Stomach smooth muscle (tissue), 2 donors: ENCODE measurements around the gene GNMT.
A peak's percentile ranks its signal among the peaks of the same experiment; 100 is the strongest.

ENCODE experiments used
- H3K27ac ChIP-seq: one replicate; pipeline ENCODE4 v1.7.0; 2013; ENCODE audit warnings: mild to moderate bottlenecking, low read length, inconsistent platforms
- H3K27me3 ChIP-seq, 2 donors: one replicate each; pipeline ENCODE4 v1.7.0; 2013; ENCODE audit warnings: low read length in 2 of 2; ENCODE audit not compliant: insufficient read depth in 2 of 2, control insufficient read depth in 1 of 2
- H3K36me3 ChIP-seq, 2 donors: one replicate each; pipeline ENCODE4 v1.7.0; 2013; ENCODE audit warnings: low read length in 2 of 2; ENCODE audit not compliant: control insufficient read depth in 2 of 2, insufficient read depth in 2 of 2
- H3K4me1 ChIP-seq: one replicate; pipeline ENCODE4 v1.7.0; 2013; ENCODE audit warnings: low read length; ENCODE audit not compliant: control insufficient read depth, insufficient read depth
- H3K4me3 ChIP-seq, 2 donors: one replicate each; pipeline ENCODE4 v1.7.0; 2013; ENCODE audit warnings: low read length in 2 of 2
- H3K9ac ChIP-seq, 2 donors: one replicate each; pipeline ENCODE4 v1.7.0; 2013; ENCODE audit warnings: low read length in 2 of 2, mild to moderate bottlenecking in 1 of 2
- H3K9me3 ChIP-seq, 2 donors: one replicate each; pipeline ENCODE4 v1.7.0; 2013; ENCODE audit warnings: low read length in 2 of 2; ENCODE audit not compliant: control insufficient read depth in 2 of 2
- donor health status: healthy.
- donor health status: Pancreatic carcinoma.

The GNMT gene

DNA sequence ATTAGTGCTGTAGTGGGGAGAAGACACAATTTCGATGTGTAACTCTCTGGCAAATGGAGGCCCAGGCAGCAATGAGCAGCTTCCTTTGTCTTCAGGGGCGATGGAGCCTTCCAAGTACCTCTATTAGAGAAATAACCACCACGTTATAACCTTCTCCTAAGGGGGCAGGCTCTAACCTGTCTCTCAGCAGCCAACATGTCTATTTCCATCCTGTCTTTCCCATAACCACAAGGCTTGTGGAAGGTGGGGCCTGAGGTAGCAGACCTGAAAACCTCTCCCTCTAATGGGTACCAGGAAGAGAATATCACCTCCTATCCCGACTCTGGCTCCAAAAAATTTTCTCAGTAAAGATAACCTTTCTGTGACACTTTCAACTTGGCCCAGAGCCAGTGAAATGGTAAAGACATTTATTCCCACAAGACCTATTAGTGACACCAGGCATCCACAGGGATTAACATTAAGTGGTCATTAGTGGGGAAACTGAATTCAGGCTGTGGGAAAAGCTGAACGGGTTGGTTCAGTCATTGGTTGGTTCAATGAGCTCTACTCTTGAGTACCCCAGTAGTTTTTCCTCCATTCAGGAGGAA lies 14.5 kb downstream of the GNMT start:
- Histone ChIP-seq H3K36me3 (peaks cover 0 to 9% of the 10 kb centered on the region in 2 donors), H3K27ac (no peak overlapping the region), H3K4me1 (peaks cover 21% of the 10 kb centered on the region), H3K27me3 (no peaks in the 10 kb centered on the region), H3K9ac (no peak overlapping the region), H3K9me3 (no peaks in the 10 kb centered on the region), H3K4me3 (no peak overlapping the region)

DNA sequence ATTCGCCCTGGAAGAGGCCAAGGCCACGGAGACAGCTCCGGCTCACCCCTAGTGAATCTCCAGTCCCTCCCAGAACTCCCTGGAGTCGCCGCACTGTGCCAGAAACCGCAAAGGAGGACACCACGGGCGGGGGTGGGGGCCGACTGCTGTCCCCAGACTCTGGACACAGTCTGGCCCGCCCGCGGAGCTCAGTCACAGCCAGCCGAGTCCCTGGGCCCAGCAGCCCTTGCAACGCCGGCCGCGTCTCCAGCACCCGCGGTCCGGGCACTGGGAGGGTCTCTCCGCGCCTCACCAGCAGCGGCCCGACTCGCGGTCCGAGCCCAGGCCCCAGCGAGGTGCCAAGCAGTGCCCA lies 17.9 kb downstream of the GNMT start:
- Histone ChIP-seq H3K9me3 (no peaks in the 10 kb centered on the region), H3K27me3 (no peaks in the 10 kb centered on the region)

DNA sequence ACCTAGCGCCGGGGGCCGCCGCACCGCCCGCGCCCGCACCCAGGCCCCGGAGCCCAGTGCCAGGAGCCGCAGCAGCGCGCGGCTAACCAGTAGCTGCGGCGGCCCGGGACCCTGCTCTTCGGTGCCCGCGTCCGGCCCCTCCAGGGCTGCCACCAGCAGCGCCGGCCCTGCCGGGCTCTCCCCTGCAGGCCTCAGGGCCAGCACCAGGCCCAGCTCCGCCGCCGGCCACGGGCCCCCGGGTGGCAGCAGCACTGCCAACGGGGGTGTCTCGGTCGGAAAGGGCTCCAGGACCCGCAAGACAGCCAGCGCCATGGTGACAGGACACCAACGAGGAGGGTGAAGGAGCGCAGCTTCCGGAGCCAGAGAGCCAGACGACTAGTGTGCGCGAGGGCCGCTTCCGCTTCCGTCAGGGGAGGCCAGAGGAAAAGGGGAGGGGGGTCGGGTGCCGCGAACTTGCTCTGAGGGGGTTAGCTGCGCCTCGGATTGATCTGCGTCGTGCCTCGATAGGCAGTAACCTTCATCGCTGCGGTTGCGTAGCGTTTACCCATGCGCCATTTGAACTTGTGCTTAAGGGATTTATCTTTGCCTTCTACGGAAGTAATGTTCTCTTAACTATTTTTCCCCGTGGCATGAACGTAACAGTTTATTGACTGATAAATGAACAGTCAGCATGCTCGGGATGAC lies 18.4 kb downstream of the GNMT start, which contains the start of gene PEX6:
PEX6 (minus strand) TSS at position 343 of the 684 bp plus-strand sequence; CDS start at position 312, 31 bp downstream.
- Histone ChIP-seq H3K27ac (peak within 1 kb of the TSS; percentile 80), H3K4me1 (peaks cover 27% of the 10 kb centered on the region)

More for the DNA sequence above, 17.9 kb downstream of the GNMT start:
- Histone ChIP-seq H3K4me1 (peaks cover 22% of the 10 kb centered on the region), H3K36me3 (peaks cover 0 to 9% of the 10 kb centered on the region in 2 donors), H3K27ac (peak overlapping the region; percentile 80), H3K4me3 (peak overlapping the region; percentile 81 to 92), H3K9ac (peak overlapping the region; percentile 85 to 87)

DNA sequence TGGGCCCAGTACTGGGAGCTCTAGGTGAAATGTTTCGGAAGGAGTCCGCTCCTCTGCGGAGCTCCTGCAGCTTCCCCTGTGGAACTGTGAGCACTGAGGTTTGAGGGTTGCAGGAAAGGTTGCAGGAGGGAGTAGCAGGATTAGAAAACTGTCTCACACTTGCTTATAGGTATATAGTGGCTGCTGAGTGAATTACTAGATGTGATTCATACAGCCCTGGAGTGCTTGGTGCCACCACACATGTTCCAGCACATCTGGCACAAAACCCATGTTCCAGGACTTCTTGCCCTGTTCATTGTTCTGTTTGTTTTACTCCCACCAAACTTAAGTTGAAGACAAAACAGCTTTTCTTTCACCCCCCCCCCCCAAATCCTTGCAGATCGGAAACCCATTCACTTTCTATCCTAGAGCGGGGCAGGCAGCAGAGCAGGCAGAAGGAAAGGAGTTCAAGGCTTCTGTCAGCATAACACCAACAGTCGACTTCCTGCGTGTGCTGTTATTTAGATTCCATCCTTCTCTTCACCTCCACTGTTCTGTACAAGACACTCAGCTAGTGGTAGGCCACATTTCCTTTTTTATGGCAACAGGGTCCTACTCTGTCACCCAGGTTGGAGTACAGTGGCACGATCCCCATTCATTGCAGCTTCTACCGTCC lies 19.1 kb downstream of the GNMT start:
- peaks cover 0 to 3% of the 10 kb centered on the region in 2 donors for H3K36me3 ChIP-seq
- H3K9ac ChIP-seq, result peak overlapping the region; percentile 85 to 87
- peaks cover 28% of the 10 kb centered on the region for H3K4me1 ChIP-seq
- H3K27ac ChIP-seq, result peak overlapping the region; percentile 80
- no peaks in the 10 kb centered on the region for H3K9me3 ChIP-seq
- H3K4me3 ChIP-seq, result peak overlapping the region; percentile 81 to 92
- H3K27me3 ChIP-seq, result no peaks in the 10 kb centered on the region

More for the DNA sequence above, 18.4 kb downstream of the GNMT start, which contains the start of gene PEX6:
- Histone ChIP-seq H3K9me3 (no peaks in the 10 kb centered on the region), H3K27me3 (no peaks in the 10 kb centered on the region), H3K9ac (peak within 1 kb of the TSS; percentile 85 to 87), H3K4me3 (peak within 1 kb of the TSS; percentile 81 to 92), H3K36me3 (peaks cover 0 to 5% of the 10 kb centered on the region in 2 donors)

DNA sequence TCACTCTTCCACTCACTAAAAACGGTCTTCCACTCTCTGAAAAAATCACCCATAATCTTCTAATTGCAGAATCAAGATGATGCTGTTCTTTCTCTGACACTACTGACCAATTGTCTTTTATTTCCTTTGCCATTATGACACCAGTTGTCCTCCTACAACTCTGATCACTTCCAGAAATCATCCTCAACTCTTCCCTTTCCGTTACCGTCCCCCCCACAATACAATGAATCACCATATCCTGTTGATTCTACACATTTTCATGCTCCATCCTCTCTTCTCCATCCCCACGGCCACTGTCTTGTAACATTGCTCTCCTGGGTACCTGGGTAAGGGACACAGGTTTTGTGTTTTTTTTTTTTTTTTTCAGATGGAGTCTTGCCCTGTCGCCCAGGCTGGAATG lies 21.3 kb downstream of the GNMT start:
- Histone ChIP-seq H3K4me3 (no peak overlapping the region), H3K9ac (no peak overlapping the region), H3K27me3 (no peaks in the 10 kb centered on the region), H3K27ac (no peak overlapping the region), H3K9me3 (no peaks in the 10 kb centered on the region), H3K36me3 (no peaks in the 10 kb centered on the region), H3K4me1 (peaks cover 47% of the 10 kb centered on the region)

DNA sequence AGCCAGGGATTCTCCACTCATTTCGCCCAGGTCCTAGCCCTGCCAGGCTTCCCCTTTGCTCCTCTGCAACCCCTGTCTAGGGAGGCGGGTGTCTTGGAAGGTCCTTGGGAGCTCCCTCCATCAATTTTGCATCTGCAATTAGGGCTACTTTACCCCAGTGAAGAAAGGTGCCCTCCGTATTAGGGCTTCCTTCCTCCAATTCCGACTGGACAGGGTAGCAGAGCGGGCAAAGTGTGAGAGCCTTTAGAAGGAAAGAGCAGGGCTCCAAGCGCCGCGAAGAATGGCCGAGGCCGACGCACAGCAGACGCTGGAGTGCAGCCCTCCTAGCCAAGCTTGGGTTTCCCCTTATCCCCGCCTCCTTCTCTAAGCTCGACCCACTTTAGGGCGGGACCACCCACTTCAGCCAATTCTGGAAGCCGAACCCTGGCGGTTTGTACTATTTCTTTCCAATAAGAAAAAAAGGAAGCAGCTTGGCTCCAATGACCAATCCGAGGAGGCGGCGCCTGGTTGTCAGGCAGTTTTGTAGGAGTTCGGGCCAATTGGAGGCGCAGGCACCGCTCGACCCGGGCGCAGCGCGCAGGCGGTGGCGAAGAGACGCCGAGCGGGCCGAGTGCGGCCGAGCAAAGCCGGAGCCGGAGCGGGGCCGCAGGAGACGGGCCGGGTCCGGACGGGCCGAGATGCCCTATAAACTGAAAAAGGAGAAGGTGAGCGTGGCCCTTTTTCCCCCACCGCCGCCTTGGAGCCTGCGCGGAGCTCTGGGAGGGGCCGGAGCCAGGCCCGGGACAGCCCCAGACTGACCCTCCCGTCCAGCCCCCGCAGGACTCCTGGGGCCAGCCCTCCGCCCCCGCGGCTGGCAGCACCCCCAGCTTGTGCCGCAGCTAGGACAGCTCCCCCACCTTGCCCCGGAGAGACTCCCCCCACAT lies 23.7 kb downstream of the GNMT start, which contains the start of gene PPP2R5D:
PPP2R5D (plus strand) TSS at position 570 of the 923 bp plus-strand sequence; CDS start at position 678, 108 bp downstream.
- H3K9ac ChIP-seq, result peak within 1 kb of the TSS; percentile 86 to 89
- peaks cover 5 to 7% of the 10 kb centered on the region in 2 donors for H3K36me3 ChIP-seq
- H3K9me3 ChIP-seq, result no peaks in the 10 kb centered on the region
- peaks cover 45% of the 10 kb centered on the region for H3K4me1 ChIP-seq
- H3K4me3 ChIP-seq, result peak within 1 kb of the TSS; percentile 83
- H3K27ac ChIP-seq, result peak within 1 kb of the TSS; percentile 91
- no peaks in the 10 kb centered on the region for H3K27me3 ChIP-seq

DNA sequence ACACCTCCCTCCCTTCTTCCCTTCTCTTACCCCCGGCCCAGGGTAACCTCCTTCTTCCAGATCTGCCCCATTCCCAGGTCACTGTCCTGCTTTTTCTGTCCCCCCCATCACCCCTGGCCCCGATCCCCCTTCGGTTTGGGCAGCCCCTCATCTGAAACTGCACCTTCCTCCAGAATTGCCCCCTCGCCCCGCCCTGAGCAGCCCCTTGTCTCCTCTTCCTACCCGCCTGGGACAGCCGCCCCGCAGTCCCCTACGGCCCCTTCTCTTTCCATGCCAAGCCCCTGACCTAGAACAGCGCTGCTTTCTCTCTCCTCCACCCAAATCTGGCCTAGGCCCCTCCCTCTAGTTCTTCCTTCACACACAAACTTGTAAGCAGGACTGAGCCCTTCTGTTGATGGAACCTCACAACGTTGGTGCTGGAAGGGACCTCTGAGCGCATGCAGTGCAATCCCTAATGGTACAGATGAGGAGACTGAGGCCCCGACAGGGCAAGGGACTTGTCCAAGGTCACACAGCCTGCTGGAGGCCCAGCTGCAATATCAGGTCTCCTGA lies 24.4 kb downstream of the GNMT start:
- H3K4me1 ChIP-seq, result peaks cover 38% of the 10 kb centered on the region
- H3K27ac ChIP-seq, result peak overlapping the region; percentile 91
- peak overlapping the region; percentile 75 to 86 for H3K9ac ChIP-seq
- peaks cover 10 to 14% of the 10 kb centered on the region in 2 donors for H3K36me3 ChIP-seq
- no peaks in the 10 kb centered on the region for H3K27me3 ChIP-seq
- no peaks in the 10 kb centered on the region for H3K9me3 ChIP-seq
- peak overlapping the region; percentile 52 to 83 for H3K4me3 ChIP-seq

DNA sequence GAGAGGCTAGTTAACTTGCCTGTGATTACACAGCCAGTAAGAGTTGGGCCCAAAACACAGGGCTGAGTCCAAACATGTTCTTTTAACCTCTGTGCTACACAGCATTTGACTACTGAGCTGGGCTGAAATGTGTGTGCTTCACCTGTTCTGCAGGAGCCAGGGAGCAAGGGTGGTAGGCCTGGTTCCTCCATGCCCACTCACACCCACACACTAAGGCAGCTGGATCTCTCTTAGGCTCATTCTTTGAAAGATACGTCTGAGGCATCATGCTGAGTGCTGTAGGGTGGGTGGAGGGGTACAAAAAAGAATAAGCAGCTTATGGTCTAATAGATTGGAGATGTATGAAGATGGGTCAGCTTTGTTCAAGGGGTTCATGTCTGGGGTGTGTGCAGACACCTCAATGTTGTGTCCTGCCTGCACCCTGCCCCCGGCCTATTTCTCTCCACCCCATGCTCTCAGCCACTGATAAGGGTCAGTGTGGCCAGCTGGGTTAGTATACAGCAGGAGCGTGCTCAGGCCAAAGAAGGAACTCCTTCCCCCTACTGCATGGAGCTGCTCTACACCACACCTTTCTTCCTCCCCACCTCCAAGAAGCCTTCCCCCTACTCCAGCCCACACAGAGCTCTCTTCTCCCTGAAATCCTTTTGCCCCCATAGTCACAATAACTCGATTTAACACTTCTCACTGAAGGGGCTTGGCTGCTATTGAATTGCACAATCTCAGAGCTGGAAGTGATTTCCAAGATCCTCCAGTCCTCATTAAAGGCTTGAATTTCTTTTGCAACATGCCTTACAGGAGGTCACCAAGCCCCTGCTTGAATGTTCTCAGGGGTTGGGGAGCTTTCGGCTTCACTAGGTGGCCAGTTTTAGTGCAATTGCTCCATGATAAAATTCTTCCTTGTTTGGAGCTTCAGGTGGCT lies 27.2 kb downstream of the GNMT start:
- Histone ChIP-seq H3K9ac (peak overlapping the region; percentile 36 to 54), H3K4me1 (peaks cover 37% of the 10 kb centered on the region), H3K4me3 (no peak overlapping the region), H3K9me3 (no peaks in the 10 kb centered on the region), H3K36me3 (peaks cover 21 to 22% of the 10 kb centered on the region in 2 donors), H3K27ac (no peak overlapping the region), H3K27me3 (no peaks in the 10 kb centered on the region)

DNA sequence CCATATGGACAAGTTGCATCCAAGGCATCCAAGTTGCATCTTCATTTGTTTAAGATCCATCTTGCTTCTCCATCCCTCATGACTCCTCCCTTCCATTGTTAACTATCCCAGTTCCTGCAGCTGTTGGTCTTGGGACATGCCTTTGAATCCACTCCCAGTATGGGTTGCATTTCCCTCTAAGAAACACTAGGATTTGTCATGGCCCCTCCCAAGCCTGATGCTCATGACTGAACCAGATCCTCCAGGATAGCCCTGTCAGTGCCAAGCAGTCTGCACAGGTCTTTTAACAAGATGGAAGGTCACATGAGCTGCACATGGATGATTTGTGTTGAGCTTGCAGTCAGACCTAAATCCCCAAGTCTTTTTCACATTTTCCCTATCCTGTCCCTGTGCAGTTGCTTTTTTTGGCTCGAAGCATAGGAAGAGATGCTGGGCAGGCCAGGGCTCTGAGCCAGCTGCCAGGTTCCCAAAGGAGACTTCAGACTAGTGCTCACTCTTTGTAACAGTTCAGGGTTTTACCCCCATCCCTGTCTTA lies 28.0 kb downstream of the GNMT start:
- H3K9ac ChIP-seq, result no peak overlapping the region
- H3K27me3 ChIP-seq, result no peaks in the 10 kb centered on the region
- H3K4me1 ChIP-seq, result peaks cover 36% of the 10 kb centered on the region
- H3K4me3 ChIP-seq, result no peak overlapping the region
- H3K36me3 ChIP-seq, result peaks cover 21 to 22% of the 10 kb centered on the region in 2 donors
- no peaks in the 10 kb centered on the region for H3K9me3 ChIP-seq
- no peak overlapping the region for H3K27ac ChIP-seq
